ENCODE measurements around the gene MRPL4. TPM values are rescaled to one million over a fixed set of nuclear protein-coding genes. Genes with fewer than 3 reads are reported as not detected.
A peak's percentile ranks its signal among the peaks of the same experiment; 100 is the strongest.

Gene MRPL4
- total RNA-seq, 2 experiments from 2014 or later = 85.4 to 112 TPM

DNA sequence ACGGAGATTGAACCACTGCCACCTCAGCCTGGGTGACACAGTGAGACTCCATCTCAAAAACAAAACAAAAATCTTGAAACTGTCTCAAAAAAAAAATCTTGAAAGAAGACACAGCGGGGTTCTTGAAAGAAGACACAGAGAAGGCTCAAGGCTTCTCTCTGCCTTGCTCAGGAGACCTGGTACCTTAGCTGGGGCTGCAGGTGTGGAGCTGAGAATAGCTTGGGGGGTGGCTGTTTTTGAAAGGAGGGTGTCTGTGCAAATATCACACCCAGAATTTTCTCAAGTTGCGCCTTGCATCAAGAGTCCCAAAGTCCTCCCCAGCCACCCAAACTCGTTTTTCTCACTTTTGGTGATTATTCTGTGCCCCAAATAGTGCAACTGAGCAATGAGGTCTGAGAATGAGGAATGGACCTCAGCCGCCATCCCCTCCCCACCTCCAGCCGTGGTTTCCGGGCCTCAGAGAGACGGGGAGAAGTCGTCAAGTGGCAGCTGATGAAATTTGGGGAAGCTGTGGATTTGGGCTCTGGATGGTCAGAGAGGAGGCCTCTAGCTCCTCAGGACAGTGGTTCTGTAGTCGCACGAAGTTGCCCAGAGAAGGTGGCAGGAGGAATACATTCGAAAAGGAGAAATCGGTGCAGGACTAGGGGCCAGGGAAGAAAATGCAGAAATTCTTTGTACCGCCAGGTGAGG, 29.7 kb upstream of the MRPL4 start:
- Mint-ChIP-seq H3K4me1 (peaks cover 4% of the 10 kb centered on the region), H3K36me3 (peaks cover 3% of the 10 kb centered on the region), H3K27me3 (no peaks in the 10 kb centered on the region), H3K4me3 (no peak overlapping the region), H3K27ac (no peak overlapping the region), H3K9me3 (ENCODE audit: low read depth) (no peaks in the 10 kb centered on the region)
- ATAC-seq (no peak), DNase-seq (no peak)
- CTCF ChIA-PET = no interaction called here

DNA sequence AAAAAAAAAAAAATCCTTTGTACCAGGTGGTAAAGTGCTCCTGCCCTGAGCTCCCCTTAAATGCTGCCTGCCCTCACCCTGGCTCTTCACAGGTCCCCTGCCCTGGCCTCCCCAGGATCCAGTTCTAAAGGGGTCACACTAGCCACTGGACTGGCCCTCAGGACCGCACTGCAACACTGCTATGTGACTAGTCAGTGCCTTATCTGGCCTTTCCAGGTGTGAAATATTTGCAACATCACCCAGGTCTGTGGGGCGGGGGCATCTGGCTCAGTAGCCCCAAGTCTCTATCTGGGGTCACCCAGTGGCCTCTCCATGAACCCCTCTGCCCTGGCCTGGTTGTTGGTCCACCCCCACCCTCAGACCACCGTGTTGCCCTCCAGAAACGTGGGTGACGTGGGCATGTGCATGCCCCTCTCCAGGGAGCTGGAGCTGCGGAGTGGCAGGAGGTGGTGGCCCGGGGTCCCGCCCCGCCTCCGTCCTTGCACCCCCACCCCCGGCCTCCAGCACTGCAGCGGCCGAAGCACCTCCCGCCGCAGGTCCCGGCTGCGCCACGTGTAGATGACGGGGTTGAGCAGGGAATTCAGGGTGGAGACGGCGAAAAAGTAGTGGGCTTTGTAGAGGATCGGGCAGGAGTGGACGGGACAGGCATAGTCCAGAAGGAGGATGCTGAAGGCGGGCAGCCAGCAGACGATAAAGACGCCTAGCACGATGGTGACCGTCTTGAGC, 28.4 kb upstream of the MRPL4 start:
- ATAC-seq (no peak), DNase-seq (no peak)

DNA sequence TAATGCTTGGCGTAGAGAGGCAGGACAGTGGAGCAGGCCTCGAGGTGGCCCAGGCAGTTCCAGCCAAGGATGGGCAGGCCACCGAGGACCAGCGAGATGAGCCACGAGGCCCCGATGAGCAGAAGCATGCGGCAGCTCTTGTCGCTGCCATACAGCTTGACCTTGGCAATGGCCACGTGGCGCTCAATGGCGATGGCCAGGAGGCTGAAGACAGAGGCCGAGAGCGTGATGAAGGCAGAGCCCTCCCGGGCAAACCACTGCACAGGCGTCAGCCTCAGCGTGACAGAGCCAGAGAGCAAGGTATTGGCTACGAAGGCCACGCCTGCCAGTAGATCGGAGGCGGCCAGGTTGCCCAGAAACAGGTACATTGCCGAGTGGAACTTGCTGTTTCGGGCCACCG, 27.7 kb upstream of the MRPL4 start:
- Mint-ChIP-seq H3K27me3 (no peaks in the 10 kb centered on the region), H3K4me1 (peaks cover 2% of the 10 kb centered on the region), H3K27ac (no peak overlapping the region), H3K9me3 (ENCODE audit: low read depth) (no peaks in the 10 kb centered on the region), H3K36me3 (peaks cover 3% of the 10 kb centered on the region), H3K4me3 (no peak overlapping the region)
- CTCF ChIA-PET = no interaction called here
- no peak for DNase-seq
- ATAC-seq = no peak

More for the DNA sequence above, 28.4 kb upstream of the MRPL4 start:
- Mint-ChIP-seq H3K27me3 (no peaks in the 10 kb centered on the region), H3K4me3 (no peak overlapping the region), H3K27ac (no peak overlapping the region), H3K36me3 (peaks cover 3% of the 10 kb centered on the region), H3K9me3 (ENCODE audit: low read depth) (no peaks in the 10 kb centered on the region), H3K4me1 (peaks cover 4% of the 10 kb centered on the region)
- CTCF ChIA-PET = interaction anchor here (0.6 kb wide), 1 partner anchor 26 kb away, joined by 3 read pairs; no protein-coding TSS in a partner anchor

DNA sequence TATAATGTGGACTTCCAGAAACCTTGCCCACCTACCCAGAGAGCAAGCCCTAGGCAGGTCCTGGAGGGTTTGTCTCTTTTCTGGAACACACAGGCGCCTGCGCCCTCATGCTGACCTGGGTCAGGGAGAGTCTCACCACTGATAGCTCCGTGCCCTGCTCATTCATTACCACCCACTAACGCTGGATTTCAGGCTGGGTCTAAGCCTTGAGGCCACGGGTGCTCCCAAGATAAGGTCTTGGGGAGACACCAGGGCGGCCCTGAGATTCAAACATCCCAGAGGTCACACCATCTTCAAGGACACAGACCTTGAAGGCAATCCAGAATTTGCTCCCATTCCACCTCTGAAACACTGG, 26.0 kb upstream of the MRPL4 start:
- H3K9me3 Mint-ChIP-seq (ENCODE audit: low read depth) = no peaks in the 10 kb centered on the region
- CTCF ChIA-PET = interaction anchor here (1.5 to 2.2 kb wide), 2 partner anchors 10 to 24 kb away, joined by 4 to 15 read pairs; no protein-coding TSS in a partner anchor
- ATAC-seq (no peak), DNase-seq (no peak)
- H3K4me1 Mint-ChIP-seq = peaks cover 7% of the 10 kb centered on the region
- no peaks in the 10 kb centered on the region for H3K27me3 Mint-ChIP-seq
- H3K27ac Mint-ChIP-seq = no peak overlapping the region
- H3K36me3 Mint-ChIP-seq = peaks cover 3% of the 10 kb centered on the region
- H3K4me3 Mint-ChIP-seq = no peak overlapping the region

DNA sequence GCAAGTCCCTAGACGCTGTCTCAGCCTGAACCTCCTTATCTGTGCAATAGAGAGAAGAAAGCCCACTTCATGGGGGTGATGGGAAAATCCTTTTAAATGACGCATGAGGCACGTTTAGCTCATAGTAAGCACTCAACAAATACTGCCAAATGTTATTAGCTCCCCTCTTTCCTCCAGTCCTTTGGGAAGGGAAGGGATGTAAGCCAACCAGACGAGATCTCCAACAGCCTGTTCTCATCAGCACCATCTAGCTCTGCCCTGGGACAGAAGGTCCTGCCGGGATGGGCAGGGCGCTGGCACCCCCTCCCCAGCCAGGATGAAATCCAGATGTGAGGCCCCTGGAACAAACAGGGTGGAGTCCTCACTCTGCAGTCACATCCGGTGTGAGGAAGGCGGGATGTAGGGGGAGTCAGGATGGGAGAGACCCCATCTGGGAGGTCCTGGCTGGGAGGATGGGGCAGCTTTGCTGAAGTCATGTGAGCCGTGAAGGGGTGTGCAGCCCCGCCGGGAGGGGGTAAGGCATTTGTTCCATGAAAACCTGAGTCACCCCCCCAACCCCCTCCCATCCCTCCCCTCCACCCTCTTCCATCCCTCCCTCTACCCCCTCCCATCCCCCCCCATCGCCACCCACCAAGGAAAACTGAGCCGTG, 25.5 kb upstream of the MRPL4 start:
- no peak overlapping the region for H3K4me3 Mint-ChIP-seq
- H3K36me3 Mint-ChIP-seq = peaks cover 3% of the 10 kb centered on the region
- no peak for ATAC-seq
- H3K27me3 Mint-ChIP-seq = no peaks in the 10 kb centered on the region
- CTCF ChIA-PET = interaction anchor here (0.6 to 2.2 kb wide), 4 partner anchors 10 to 229 kb away, joined by 3 to 15 read pairs (median 5); partner anchors contain the start of gene RAVER1
- peaks cover 9% of the 10 kb centered on the region for H3K4me1 Mint-ChIP-seq
- H3K27ac Mint-ChIP-seq = no peak overlapping the region
- no peaks in the 10 kb centered on the region for H3K9me3 Mint-ChIP-seq (ENCODE audit: low read depth)
- no peak for DNase-seq

DNA sequence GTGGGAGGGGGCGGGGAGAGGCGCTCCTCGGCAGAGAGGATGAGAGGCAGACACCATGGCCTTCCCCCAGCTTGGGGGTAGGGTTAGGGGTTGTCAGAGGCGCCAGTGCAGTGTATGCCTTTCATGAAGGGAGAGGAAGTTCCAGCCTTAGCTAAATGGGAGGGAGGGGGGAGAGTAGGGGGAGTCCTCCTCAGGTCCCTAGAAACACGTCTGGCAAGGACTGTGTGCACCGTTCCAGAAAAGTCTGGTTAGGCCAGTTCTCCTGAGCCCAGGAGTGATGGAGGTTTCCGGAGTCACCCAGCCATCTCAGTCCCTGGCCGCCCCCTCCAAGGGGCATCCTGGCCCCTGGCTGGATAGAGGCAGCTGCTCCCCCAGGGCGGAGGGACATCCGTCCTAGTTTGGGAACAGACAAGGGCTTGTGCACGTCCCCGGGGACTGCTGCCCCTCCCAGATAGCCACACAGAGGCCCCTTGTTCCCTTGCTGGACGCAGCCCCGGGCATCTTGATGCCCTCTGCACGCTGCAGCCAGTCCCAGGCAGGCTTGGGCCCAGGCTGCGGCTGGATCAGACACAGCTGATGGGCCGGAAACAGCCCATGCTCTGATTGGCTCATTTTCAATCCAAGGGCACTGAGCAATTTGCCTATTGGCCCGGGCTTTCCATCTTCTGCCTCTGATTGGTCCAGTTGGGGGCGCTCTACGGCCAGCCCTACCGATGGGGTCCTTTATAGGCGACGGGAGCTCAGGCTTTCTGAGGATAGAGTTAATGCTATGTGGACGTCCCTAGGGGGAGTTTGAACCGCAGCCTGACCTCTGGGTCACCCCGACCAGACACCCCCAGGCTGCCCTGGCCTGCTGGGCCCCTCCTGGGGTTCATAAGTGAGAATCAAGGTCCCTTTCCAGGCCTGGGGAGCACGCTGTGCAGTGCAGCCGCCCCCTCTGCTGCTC, 24.7 kb upstream of the MRPL4 start:
- DNase-seq (no peak), ATAC-seq (no peak)
- no peak overlapping the region for H3K4me3 Mint-ChIP-seq
- H3K36me3 Mint-ChIP-seq = peaks cover 3% of the 10 kb centered on the region
- H3K27ac Mint-ChIP-seq = no peak overlapping the region
- peaks cover 15% of the 10 kb centered on the region for H3K4me1 Mint-ChIP-seq
- H3K9me3 Mint-ChIP-seq (ENCODE audit: low read depth) = no peaks in the 10 kb centered on the region
- no peaks in the 10 kb centered on the region for H3K27me3 Mint-ChIP-seq
- CTCF ChIA-PET = interaction anchor here (0.5 to 5.9 kb wide), 9 partner anchors 9 to 229 kb away, joined by 3 to 55 read pairs (median 6); partner anchors contain the start of genes MRPL4 and RAVER1

DNA sequence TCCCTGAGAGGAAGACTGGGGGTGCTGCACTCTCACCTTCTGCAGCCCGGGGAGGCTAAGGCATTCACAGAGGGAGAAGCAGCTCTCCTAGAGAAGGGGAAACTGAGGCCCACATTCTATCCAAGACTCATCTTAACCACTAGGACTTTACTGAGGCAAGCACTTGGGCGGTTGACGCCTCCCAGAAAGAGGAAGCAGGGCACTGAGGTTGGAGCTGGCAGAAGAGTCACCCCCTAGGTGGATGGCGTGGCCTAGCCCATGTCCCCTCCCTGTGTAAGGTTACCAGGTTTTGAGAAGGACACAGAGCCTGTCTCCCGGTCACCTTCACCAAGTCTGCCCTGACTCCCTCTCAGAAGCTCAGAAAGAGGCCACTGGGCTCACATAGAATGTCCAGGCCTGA, 23.6 kb upstream of the MRPL4 start:
- Mint-ChIP-seq H3K27ac (no peak overlapping the region), H3K4me3 (no peak overlapping the region), H3K9me3 (ENCODE audit: low read depth) (no peaks in the 10 kb centered on the region), H3K4me1 (peaks cover 15% of the 10 kb centered on the region), H3K27me3 (no peaks in the 10 kb centered on the region), H3K36me3 (peaks cover 3% of the 10 kb centered on the region)
- no peak for ATAC-seq
- CTCF ChIA-PET = interaction anchor here (0.6 to 5.9 kb wide), 18 partner anchors 10 to 1156 kb away, joined by 3 to 55 read pairs (median 4); partner anchors contain the start of genes ANGPTL6, ICAM1, MRPL4 and TYK2
- DNase-seq = no peak

DNA sequence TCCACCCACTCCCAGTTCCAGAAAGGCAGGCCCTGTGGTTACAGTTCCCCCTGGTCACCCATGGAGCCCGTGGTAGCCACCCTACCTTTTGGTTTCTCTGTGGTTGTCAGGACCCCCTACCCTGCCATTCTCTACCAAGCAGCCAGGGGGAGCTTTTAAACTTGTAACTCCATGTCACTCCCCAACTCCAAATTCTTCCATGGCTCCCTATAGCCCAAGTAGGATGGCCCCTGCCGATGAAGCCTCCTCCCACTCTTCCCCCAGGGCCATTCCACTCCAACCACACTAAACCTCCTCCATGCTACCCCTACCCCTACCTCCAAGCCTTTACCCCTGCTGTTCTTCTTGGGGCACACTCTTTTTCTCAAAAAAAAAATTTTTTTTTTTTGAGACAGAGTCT, 23.1 kb upstream of the MRPL4 start:
- no peaks in the 10 kb centered on the region for H3K27me3 Mint-ChIP-seq
- DNase-seq (peak; percentile 62), ATAC-seq (no peak)
- H3K27ac Mint-ChIP-seq = no peak overlapping the region
- CTCF ChIA-PET = interaction anchor here (1.0 to 5.9 kb wide), 17 partner anchors 10 to 160 kb away, joined by 3 to 55 read pairs (median 4); partner anchors contain the start of genes ICAM1, MRPL4 and TYK2
- H3K4me1 Mint-ChIP-seq = peaks cover 15% of the 10 kb centered on the region
- H3K9me3 Mint-ChIP-seq (ENCODE audit: low read depth) = no peaks in the 10 kb centered on the region
- H3K4me3 Mint-ChIP-seq = peak overlapping the region; percentile 35
- H3K36me3 Mint-ChIP-seq = peaks cover 2% of the 10 kb centered on the region

DNA sequence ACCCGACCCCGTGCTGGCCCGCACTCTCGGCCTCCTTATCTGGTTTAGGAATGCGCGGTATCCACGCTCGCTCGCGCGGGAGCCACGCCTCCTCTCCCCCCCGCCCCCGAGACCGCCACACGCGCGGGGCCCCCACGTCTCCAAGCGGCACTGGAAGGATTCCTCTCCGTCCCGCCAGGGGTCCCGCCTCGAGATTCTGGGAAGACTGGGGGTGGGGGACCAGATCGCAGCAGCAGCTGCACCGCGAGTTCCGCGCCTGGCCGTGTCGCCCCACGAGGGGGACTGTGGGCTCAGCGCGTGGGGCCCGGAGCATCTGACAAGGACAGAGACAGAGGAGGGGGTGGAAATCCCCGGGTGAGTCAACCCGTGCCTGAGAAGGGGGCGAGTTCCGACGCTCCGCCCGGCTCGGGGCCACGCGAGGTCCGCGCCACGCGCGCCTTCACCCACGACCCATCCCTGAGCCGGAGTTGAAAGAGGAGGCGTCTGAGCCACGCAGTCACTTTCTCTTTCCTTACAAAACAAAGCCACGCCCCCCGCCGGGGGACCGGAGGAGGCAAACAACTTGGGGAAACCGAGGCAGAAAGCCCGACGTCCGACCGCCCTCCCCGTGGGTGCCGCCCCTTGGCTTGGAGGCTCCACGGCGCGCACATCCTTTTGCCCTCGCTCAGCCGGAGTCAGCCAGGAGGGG, 21.7 kb upstream of the MRPL4 start:
- CTCF ChIA-PET = interaction anchor here (0.7 to 5.9 kb wide), 2 partner anchors 20 to 299 kb away, joined by 3 to 55 read pairs; partner anchors contain the start of gene MRPL4
- Mint-ChIP-seq H3K27me3 (no peaks in the 10 kb centered on the region), H3K36me3 (no peaks in the 10 kb centered on the region), H3K9me3 (ENCODE audit: low read depth) (no peaks in the 10 kb centered on the region), H3K4me3 (peak overlapping the region; percentile 81), H3K4me1 (peaks cover 19% of the 10 kb centered on the region), H3K27ac (peak overlapping the region; percentile 69)
- ATAC-seq (peak; percentile 34), DNase-seq (peak; percentile 61)

DNA sequence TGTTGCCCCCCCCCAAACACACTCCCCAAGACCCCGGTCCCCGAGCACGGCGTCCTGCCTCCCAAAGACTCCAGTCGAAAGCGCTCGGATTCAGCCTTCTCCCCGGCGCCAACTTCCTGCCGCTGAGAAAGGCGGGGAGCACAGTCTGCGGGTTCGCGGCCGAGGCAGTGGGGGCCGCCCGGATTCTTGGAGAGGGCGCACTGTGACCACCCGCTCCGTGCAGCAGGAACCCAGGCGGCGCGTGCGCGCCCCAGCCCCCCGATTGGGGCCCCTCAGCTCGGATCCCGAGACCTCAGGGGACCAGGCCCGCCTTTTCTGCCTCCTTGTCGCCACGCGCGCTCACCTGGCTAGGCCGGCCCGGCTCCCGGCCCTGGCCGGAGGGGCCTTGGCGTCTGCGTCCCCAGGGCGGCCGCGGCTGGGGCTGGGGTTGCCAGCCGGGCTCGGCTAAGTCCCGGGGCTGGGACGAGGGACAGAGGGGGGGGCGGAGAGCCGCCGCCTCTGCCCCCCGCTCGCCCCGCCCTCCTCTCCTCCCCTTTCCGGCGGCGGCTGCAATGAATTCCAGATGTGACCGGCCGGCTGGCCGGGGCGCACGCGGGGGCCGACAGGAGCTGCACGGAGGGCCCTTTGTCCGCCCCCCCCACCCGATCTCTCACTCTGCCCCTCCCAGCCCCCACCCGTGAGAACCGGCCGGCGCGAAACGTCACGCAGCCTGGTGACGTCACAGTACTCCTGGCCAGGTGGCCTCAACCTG, 21.0 kb upstream of the MRPL4 start, which contains the start of gene S1PR2:
Gene S1PR2, minus strand, starts transcription at position 471 of the 751 bp plus-strand sequence. CDS start 6,426 bp downstream, outside the sequence.
- Mint-ChIP-seq H3K27ac (peak within 1 kb of the TSS; percentile 69), H3K36me3 (no peaks in the 10 kb centered on the region), H3K27me3 (no peaks in the 10 kb centered on the region), H3K9me3 (ENCODE audit: low read depth) (no peaks in the 10 kb centered on the region), H3K4me3 (peak within 1 kb of the TSS; percentile 81), H3K4me1 (peaks cover 26% of the 10 kb centered on the region)
- CTCF ChIA-PET = interaction anchor here (5.9 kb wide), 1 partner anchor 20 kb away, joined by 55 read pairs; the partner anchor contains the start of gene MRPL4
- peak; percentile 69 for ATAC-seq
- DNase-seq = peak; percentile 77

DNA sequence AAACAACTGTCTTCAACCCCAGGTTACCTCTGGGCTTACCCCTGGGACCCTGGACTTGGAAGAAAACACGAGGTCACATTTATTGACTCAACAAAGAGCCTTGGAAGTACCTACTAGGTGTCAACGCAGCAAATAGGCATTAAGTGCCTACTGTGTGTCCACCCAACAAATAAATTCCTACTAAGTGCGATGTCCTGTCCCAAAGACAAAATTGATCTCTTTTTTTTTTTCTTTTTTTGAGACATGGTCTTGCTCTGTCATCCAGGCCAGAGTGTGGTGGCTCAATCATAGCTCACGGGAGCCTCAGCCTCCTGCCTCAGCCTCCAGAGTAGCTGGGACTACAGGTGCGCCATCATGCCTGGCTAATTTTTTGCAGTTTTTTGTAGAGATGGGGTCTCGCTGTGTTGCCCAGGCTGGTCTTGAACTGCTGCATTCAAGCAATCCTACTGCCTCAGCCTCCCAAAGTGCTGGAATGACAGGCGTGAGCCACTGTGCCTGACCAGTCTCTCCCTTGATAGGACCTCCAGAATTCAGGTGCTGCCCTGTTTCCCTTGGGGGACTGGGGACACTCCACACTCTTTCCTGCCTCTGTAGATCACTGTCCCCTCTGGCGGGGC, 20.3 kb upstream of the MRPL4 start:
- H3K27me3 Mint-ChIP-seq = no peaks in the 10 kb centered on the region
- H3K27ac Mint-ChIP-seq = peak overlapping the region; percentile 49
- no peaks in the 10 kb centered on the region for H3K36me3 Mint-ChIP-seq
- CTCF ChIA-PET = interaction anchor here (5.9 kb wide), 1 partner anchor 19 kb away, joined by 55 read pairs; the partner anchor contains the start of gene MRPL4
- peak overlapping the region; percentile 81 for H3K4me3 Mint-ChIP-seq
- DNase-seq (no peak), ATAC-seq (no peak)
- no peaks in the 10 kb centered on the region for H3K9me3 Mint-ChIP-seq (ENCODE audit: low read depth)
- peaks cover 33% of the 10 kb centered on the region for H3K4me1 Mint-ChIP-seq

All from activated CD8-positive, alpha-beta memory T cell treated with anti-CD3 and anti-CD28 coated beads, Interleukin-2, amount 10 ng/mL, durations not matched to agents 7 days and 5 days (primary cell).